Midbrain (tissue), 1 donor: ENCODE results near the gene PHF21B.
A peak's percentile ranks its signal among the peaks of the same experiment; 100 is the strongest.
"Not testable (repeated sequence)": the region's sequence is repeated elsewhere in the genome, so short reads cannot be mapped to it uniquely, and the experiment has no call there.

Experiments
- DNase-seq: peaks from one replicate; lab custom pipeline; 2025; lab: John Stamatoyannopoulos, UW

Gene PHF21B

DNA sequence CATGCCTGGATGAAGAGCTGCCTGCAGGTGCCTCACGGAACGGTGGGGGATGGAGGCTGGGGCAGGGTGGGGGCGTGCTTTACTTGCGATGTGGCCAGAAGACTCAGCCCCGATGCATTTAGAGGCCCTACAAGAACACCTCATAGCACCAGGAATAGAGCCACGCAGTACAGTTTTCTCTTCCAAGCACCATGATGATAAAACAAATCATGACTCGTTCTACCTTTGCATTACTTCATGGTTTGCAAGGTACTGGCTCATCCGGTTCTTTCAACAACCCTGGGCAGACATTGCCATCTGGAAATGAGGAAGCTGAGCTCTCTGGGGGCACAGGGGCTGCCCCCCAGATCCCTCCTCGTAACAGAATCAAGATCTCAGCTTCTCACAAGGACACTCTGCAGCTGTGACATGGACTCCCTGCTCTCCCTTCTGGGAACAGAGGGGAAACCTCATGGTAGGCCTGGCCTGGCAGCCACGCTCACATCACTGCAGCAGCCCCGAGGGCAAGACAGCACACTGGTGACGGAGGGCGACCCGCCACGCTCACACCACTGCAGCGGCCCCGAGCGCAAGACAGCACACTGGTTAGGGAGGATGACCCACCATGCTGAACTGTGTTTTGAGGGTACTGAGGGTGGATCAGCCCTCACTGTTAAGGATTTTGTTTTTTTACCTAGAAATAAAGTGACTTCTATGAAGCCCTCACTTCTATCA, 46.9 kb downstream of the PHF21B start:
- DNase-seq, result no peak

DNA sequence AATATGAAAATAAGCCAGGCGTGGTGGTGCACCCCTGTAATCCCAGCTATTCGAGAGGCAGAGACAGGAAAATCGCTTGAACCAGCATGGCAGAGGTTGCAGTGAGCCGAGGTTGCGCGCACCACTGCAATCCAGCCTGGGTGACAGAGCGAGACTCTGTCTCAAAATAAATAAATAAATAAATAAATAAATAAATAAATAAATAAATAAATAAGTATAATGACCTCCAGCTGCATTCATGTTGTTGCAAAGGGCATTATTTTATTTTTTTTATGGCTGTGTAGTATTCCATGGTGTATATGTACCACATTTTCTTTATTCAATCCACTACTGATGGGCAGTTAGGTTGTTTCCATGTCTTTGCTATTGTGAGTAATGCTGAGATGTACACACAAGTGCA, 48.1 kb downstream of the PHF21B start:
- DNase-seq, result not testable (repeated sequence)

DNA sequence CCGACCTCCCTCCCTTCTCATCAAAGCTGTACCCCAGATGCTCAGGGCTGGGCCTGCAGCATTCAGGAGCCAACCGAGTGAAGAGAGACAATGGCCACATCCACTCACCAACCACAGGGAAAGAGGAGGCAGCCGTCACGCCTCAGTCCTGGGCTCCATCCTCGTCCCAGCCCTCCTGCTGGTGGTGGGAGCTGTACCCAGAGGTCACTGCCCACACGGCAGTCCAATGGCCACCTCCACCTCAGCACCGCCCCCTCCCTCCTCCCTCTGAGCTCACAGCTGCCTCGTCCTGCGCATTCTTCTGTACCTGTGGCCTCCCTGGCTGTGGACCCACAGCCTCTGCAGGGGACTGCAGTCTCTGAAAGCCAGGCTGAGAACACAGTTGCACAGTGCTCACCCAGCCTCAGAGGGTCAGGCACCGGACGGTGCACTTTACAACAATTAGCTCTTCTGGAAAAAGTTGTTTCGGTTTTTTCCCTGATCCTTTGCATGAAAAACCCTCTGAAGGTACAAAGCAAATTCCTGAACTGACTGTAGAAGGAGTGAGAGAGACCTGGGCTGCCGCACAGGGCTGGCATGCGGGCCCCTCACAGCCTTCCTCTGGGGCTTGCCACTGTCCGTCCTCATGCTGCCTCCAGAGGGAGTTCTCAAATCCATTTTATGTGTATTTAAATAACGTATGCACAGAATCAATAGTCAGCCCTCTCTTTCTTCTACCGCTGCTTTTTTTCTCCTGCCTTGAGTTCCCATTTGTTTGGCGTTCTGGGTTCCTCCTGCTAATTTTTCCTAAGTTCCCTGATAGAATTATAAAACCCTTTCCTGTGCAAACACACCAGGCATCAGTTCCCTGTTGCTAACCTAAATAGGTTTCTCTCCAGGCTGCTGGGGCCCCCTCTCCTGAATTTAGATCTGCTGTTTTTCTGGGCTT, 52.7 kb downstream of the PHF21B start:
- no peak for DNase-seq

DNA sequence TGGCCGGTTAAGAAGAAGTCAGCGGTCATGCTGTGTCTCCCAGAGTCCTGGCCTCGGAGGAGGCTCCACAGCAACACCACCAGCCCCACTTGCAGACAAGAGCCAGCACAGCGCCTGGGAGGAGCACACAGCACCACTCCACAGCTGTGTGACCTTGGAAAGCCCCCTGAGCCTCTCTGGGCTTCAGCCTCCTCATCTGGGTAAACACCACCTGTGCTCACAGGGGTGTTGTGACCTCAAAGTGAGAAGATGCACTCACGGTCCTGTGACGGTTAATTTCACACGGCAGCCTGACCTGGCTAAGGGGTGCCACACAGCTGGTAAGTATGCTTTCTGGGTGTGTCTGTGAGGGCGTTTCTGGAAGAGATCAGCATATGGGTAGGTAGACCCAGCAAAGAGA, 54.7 kb downstream of the PHF21B start:
- no peak for DNase-seq

DNA sequence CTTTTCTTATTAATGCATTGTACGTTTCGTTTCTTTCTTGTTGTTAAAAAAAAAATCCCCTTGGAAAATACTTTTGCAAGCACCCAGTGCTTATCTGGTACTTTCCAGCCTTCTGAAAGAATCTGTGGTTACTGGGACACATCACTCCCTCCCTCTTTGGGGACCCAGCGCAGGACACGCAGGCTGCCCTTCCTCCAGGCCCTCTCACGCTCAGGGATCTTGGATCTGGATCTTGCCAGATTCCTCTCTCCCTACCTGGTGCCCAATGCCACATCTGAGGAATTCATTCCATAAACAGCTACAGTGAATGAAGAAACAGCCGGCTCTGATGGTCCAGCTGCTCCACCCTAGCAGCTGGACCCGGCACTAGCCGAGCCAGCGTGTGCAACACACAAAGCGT, 55.7 kb downstream of the PHF21B start:
- DNase-seq, result no peak

DNA sequence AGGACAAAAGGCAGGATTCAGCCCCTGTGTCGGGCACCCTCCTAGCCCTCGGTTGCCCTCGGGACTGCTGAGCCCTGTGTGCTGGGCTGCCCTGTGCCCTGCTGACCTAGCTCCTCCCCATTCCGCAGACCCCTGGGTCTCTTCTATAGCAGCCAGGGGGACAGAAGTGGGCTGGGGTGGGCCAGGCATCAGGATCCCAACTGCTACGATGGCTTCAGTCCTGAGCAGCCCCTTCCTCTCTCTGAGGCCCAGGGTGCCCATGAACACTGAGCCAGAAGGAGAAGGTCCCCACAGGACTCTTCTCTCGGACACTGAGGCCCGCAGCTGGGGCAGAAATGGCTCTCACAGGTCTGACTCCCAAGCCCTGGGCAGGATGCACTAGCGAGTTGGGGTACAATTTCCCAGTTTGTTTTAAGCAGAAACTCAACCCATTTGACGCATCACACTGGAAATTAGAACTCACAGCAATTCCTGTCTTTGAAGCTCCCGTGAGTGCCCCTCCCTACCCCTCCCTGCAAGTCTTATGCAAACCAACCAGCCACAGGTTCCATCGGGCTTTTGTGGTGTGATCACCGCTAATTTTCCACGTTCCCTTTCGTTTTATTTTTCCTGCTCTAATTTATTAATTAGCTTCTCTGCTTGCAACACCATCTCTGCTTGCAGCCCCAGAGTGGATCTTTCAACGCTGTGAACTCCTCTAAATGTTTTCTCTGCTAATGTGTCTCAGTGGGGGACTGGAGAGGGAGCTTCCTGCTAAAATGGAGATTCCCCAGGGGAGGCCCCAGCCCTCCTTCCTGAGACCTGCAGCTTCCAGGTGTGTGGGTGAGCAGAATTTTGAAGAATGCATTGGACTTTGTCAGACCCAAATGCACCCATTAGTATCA, 56.7 kb downstream of the PHF21B start:
- no peak for DNase-seq

DNA sequence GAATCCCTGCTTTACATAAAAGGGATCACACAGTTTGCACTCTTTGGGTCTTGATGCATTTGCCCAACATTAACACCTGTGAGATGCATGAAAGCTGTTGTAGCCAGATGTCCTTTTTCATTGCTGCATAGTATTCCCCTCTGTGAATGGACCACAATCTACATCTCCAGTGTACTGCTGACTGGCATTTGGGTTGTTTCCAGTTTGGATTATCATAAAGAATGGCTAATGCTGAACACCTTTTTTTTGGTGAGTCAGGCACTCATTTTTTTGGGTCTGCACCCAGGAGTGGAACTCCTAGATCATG, 58.3 kb downstream of the PHF21B start:
- DNase-seq, result no peak

DNA sequence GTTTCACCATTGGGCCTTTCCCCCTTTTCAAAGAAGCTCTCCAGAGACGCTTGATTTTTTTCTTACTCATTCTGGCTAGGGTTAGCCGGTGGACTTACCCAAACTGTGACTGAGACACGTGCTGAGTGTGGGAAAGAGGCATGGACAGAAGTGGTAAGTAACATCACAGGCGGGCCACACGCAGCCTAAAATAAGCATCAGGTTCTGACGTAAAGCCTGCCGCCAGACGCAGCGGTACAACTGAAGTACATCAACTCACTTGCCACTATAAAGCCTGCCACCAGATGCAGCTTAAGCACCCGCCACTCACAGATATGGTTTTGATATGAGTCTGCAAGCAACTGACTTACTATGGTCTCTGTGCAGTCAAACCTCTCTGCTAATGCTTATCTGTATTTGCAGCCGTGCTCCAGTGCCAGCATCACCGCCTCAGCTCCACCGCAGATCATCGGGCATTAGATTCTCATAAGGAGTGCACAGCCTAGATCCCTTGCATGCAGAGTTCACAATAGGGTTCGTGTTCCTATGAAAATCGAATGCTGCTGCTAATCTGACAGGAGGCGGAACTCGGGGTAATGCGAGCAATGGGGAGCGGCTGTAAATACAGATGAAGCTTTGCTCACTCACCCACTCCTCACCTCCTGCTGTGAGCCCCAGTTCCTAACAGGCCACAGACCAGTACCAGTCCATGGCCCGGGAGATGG, 58.8 kb downstream of the PHF21B start:
- no peak for DNase-seq

DNA sequence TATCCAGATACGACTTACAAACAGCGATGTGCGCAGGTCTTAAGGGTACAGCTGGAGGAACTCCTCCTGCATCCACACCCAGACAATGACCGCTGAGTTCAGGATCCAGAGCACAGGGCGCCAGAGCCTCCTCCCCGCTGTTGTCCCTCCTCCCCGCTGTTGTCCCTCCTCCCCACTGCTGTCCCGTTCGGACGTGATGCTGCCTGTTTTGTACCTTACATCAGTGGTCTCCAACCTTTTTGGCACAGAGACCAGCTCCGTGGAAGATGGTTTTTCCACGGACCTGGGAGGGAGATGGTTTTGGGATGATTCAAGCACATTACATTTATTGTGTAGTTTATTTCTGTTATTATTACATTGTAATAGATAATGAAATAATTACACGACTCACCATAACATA, 62.0 kb downstream of the PHF21B start:
- no peak for DNase-seq

DNA sequence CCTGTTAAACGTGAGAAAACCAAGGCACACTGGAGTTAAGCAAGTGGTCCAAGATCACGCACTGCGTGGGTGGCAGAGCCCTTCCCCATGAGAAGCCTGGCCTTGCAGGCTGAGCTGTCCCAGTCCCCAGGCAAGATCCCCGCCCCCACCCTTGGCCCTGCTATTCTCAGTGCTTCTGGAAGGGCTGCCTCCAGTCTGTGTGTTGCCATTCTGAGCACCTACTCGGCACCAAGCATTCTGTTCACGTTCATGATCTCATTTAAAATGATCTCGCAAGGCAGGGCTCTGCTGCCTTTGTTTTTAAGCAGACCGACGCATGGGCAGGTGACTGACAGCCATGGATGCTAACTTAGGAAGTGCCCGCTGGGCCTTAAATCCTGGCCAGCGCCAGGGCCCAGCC, 62.8 kb downstream of the PHF21B start:
- DNase-seq, result peak; percentile 50

DNA sequence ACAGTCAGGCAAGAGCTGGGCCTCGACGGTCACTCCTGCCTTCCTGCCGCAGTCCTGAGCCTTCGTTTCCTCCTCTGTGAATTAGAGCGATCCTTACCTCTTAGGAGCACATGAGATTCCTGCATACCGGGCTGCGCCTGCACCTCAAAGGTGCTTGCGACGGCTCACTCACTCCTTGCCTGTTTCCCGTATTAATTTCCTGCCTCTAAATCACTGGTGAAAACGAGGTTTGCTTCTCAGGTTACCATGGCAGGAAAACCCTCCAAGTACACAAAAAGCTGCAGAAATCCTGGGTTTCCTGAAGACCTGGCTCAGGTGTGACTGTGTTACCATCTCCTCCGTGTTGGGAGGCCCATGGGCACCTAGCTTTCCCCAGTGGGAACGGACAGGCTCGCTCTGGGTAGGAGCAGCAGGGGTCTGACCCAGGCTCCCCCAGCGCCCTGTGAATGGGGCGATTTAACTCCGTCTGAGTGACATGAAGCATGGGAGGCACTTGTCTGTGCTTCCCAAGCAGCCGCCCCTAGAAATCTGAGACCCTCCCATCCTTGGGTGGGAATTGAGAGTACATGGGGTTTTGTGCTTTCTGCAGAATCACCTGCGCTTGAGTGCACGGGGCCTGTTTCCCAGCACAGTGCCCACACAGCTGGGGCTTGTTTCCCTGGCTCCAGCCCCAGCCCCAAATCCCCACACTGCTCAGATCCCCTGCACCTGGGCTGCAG, 64.8 kb downstream of the PHF21B start:
- no peak for DNase-seq

DNA sequence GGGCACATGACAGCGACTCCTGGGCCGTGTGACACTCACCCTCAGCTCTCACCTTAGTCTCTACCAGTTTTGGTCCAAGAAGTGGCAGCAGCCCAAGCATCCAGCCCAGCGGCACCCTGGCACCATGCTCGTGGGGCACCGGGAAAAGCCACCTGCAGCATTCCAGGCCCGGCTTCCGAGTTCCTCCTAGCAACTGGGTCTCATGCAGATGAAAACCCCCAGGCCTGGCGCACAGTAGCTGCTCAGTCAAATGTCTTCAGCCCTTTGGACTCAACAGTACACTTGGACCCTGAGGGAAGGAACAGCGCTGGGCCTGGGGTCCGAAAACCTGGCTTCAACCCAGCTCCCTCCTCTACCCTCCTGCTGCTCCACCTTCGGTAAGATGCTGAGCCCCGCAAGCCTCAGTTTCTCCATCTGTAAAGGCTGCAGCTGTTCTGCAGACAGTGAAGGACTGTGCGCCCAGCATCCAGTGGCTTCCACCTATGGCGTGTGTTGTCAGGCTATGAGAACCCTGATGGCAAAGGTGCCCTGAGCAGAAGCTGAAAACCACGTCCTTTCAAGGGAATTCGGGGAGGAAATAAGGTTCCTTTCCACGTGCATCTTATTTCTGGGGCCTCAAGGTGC, 66.0 kb downstream of the PHF21B start:
- DNase-seq, result no peak

DNA sequence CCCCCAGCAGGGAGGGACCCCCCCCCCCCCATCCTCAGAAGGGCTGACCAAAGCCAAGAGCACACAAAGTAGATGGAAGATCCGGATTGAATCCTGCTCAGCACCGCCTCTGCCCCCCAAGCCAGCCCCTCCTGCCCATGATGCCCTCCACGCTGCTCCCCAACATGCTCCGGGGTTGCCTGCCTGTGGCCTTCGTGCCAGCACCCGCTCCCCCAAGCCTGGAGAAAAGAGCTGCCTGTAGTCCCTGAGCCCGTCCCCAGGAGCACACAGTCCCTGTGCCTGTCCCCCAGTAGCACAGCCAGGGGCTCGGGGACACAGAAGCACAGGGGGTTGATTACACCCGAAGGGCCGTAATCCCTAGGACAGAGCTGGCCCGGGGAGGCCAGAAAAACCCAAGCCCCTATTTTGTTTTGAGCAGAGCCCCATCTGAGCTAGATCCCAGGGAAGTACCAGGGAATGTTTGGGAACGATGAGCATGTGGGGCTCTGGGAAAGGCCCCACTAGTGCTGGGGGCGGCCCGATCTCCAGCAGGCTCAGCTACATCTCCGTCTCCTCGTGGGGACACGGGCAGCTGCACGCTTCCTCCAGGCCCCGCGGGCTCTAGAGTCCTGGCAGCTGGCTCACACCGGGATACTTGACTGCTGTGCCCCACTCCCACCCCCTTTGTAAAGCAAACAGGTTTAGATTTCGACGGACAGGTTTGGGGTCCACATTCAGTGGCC, 66.7 kb downstream of the PHF21B start:
- no peak for DNase-seq

DNA sequence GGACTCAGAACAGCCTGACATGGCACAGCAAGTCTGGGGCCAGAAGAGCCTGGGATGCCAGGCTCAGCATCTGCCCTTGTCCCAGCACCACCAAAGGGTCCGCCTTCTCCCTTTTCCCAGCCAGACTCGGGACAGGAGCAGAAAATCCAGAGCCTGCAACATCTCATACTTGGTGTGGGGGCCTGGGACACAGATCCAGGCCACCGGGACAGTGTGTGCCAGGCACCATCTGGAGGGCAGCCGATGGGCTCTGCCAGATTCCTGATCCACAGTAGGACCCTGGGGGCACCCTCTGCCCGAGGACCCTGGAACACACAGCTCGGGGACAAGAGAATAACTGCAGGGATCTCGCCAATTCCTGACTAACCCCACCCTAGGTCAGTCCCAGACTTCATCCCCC, 67.7 kb downstream of the PHF21B start:
- no peak for DNase-seq

DNA sequence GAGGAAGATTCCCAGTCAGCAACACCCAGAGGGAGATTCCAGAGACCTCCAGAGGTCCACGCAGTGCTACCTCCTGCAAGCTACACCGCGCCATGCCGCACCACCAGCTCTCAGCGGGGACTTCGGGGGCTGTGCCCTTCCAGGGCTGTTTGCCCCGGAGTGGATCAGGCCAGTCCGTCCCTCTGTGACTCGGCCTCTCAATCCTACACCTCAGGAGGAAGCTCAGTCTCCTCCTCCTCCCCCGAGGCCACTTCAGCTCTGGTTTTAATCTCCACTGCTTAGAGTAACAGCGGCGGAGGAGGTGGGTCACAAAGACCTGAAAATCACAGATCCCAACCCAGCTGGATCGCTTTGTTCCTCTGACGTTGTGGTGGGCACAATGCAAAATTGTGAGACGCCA, 68.6 kb downstream of the PHF21B start:
- no peak for DNase-seq

DNA sequence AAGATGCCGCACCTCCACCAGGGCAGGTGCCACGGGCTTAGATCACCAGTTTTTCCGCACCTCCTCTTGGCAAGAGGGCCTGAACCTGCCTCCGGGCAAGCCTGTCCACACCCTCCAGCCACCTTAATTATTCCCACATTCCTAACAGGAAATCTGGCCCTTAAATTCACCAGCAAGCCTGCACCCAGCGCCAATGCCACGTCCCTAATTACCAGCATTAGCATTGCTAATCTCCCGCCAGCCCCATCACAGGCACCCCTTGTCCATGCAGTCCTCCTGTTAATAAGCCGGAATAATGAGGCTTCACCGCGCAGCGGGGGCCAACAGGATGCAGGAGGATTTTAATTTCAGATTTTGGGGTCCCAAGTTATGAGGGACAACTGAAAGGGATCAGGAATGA, 69.7 kb downstream of the PHF21B start:
- DNase-seq, result no peak

DNA sequence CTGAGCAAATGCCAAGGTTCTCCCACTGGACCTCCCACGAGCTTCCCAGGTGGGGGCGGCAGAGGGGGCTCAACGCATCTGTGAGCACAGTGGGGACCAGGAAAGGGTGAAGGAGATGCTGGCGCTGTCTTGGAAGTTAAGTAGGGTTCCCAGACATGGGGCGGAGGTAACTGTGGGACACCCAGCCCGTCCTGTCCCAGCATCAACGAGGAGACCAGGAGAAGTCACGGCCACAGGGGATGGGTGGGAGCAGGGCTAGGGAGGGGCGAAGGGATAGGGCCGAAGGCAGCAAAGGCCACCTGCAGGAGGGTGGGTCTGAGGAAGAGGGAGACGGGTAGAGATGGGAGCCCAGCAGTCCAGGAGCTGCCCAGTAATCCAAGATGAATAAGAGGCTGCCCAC, 70.4 kb downstream of the PHF21B start:
- DNase-seq, result no peak

DNA sequence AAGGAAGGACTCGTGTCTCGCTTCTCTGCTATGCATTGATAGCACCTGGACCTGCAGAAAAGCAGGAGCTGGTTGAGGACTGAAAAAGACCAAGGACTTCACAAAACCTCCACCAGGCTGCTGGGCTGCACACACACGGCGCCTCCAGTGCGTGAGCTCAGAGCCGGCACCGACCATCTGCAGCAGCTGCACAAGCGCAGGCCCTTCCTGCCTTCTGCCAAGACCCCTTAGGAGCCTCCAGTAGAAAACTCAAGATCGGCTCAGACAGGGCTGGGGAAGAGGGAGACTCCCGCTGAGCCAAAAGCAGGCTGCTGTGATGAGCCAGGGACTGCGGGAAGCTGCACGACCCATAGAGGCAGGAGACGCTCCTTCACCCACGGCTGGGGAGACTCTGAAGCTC, 70.9 kb downstream of the PHF21B start:
- no peak for DNase-seq

DNA sequence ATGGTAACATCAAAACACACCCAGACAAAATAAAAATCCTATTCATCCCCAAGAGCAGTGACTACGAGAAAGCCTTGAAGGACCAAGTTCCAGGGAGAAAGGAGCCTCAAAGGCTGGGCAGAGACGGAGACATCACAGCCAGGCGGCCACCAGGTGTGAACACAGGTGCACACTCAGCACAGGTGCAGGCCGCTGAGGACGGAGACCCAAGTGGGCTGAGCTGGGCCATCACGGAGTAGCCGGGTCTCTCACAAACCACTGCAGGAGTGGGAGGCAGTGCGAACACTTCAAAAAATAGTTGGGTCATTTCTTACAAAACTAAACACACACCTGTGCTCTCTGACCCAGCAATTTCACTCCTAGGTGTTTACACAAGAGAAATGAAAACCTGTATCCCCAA, 72.6 kb downstream of the PHF21B start:
- DNase-seq, result no peak

DNA sequence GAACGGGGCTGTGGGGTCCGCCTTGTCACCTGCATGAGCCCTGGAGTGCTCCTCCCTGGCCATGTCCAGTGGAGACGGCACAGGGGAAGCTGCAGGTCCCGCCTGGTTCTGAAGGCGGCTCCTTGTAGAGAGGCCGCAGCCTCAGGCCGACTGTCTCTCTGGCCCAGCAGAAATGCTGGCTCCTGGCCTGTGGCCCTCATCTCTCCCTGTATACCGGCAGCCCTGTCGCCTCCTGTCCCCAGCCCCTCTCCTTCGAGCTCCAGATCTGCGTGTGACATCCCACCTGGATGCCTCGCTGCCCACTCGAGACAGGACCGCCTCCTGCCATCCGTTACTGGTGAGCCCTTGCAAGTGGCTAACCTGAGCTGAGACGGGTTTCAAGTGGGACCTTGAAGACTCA, 73.6 kb downstream of the PHF21B start:
- no peak for DNase-seq
